Measurements from ENCODE around the gene HID1. TPM values are rescaled to one million over a fixed set of nuclear protein-coding genes. Genes with fewer than 3 reads are reported as not detected.

HID1 gene
- polyA plus RNA-seq, 3 donors = 15.3 to 16.9 (median 16.6) TPM

DNA sequence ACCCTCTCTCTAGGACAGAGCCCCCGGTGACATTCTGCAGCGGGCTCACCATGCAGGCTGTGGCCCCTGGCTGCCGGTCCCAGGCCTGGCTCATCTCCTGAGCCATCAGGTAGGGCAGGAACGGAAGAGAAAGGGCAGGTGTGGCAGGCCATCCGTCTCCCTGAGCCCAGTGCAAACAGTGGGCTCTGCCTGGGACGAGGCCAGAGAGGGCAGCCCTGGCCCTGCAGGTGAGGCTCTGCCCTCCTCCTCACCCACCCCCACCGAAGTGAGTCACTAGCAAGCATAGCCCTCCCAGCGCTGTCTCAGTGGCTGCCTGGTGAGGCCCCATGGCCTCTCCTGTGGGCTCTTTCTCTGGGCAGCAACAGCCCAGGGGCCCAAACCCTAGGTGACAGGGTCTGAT, 22.4 kb downstream of the HID1 start:
- no peak for DNase-seq

DNA sequence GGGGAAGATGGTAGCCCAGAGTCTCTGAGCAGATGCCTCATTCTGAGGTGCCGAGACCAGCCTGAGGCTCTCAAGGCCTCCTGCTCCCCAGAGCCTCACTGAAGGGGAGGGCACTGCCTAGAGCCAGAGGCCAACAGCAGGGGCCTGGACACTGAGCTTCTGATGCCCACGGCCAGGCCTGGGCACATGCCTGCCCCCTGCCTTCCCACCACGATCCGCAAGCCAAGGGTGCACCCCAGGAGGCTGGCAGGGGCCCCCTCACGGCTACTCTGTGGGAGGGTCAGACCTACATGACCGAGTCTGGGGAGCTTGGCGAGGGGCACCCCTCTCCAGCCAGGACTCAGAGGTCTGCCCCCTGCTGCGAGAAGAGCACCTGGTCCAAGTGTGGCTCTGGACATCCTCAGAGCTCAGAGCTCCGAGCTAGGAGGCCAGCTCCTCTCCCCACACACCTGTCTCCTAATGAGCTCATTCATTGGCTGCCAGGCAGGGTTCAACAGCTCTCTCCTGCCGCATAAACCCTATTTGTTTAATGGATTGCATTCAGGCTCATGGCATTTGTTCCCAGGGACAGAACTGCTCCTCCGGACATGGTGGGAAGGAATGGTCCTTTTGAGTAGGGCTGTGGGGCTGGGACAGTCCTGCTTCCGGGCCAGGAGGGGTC, 23.0 kb downstream of the HID1 start:
- no peak for DNase-seq

DNA sequence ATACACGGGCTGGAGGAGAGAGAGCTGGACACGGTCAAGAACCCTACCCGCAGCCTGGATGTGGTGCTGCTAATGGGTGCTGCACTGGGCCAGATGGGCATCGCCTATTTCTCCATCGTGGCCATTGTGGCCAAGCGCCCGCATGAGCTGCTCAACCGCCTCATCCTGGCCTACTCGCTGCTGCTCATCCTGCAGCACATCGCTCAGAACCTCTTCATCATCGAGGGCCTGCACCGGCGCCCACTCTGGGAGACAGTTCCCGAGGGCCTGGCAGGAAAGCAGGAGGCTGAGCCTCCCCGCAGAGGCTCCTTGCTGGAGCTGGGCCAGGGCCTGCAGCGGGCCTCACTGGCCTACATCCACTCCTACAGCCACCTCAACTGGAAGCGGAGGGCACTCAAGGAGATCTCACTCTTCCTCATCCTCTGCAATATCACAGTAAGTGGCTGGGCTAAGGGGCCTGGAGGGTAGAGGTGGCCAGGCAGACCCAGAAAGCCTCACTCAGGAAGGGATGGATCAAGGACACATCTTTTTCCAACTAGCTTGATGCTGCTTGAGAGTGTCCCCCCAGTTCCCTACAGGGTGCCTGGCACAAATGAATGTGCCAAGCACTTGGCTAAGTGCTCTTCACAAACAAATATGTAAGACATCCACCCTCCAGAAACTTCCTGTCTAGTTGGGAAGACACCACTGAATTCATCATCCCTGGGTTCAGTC, 25.4 kb downstream of the HID1 start:
- DNase-seq = no peak

DNA sequence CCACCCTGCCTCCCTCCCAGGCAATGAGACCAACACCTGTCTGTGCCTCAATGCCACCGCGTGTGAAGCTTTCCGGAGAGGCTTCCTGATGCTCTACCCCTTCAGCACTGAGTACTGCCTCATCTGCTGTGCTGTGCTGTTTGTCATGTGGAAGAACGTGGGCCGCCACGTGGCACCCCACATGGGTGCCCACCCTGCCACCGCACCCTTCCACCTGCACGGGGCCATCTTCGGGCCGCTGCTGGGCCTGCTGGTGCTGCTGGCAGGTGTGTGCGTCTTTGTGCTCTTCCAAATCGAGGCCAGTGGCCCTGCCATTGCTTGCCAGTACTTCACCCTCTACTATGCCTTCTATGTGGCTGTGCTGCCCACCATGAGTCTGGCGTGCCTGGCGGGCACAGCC, 25.9 kb downstream of the HID1 start:
- DNase-seq = no peak

DNA sequence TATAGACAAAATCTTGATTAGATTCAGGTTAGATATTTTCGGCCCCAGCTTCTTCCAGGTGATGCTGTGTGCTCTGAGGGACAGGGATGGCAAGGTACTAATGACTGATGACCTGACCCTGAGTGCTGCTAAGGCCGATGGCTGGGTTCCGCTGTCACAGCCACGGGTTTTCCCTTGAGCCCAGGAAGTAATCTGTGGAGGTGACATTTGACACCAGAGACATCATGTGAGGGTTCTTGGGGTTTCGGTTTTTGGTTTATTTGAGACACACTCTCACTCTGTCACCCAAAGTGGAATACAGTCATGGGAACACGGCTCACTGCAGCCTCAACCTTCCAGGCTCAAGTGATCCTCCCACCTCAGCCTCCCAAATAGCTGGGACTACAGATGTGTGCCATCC, 27.0 kb downstream of the HID1 start:
- no peak for DNase-seq

DNA sequence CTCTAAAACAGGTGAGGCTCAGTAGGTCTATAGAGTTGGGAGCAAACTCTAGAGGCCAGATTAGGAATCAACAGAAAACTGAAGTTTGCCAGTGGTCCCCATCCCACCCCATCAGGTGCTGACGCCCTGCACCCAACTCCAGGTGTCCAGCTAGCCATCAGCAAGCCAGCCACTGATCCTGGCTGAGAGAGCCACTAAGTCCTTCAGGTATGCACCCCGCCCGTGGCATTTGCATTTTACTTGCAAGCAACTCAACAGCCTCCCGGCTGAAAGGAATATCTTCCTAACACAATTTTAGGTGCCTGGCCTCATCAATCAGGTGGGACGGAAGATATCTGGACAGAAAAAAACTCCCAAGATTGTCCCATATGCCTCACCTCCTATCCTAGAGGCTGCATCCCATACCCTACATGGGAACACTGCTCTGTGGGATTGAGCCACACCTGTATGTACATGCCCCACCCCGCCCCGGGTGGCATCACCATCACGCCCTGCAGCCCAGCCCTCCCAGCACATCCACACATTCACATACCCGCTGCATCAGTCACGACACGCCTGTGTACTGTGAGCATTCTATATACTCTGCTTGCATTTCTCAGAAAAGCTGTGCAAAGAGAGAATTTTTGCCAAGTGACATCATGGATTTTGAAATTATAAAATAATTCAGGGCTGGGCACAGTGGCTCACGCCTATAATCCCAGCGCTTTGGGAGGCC, 28.6 kb downstream of the HID1 start:
- DNase-seq = no peak

DNA sequence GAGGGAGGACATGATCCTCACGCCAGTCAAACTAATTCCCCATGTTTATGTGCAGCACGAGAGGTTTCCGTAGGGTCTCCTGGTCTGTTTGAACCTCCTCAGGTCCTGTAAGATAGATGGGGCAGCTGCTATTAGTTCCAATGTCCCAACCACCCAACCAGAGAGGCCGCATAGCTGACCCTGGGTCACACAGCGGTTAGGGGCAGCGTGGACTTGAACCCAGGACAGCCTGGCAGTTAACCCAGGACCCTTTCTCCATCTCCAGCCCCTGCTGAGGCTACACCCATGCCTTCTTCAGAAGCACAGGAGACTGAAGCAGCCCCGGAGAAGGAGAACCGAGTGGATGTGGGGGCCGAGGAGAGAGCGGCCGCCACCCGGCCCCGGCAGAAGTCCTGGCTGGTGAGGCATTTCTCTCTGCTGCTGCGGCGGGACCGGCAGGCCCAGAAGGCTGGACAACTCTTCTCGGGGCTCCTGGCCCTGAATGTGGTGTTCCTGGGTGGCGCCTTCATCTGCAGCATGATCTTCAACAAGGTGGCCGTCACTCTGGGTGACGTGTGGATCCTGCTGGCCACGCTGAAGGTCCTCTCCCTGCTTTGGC, 31.3 kb downstream of the HID1 start:
- no peak for DNase-seq

DNA sequence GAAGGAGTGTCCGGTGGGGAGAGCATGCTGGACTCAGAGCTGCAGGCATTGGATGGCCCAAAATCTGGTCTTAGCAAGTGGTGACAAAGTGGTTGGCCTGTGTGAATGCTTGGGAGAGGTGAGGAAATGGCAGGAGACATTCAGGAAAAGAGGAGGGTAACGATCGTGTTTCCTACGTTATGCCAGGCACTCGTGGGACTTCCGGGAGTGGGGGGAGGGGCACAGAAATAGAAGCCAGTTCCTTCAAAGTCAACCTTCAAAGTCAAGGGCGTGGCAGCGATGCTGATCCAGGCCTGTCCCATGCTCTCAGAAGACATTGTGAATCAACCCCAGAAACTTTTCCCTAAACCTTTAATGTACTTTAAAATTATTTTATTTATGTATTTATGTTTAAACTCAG, 33.0 kb downstream of the HID1 start:
- DNase-seq = no peak

DNA sequence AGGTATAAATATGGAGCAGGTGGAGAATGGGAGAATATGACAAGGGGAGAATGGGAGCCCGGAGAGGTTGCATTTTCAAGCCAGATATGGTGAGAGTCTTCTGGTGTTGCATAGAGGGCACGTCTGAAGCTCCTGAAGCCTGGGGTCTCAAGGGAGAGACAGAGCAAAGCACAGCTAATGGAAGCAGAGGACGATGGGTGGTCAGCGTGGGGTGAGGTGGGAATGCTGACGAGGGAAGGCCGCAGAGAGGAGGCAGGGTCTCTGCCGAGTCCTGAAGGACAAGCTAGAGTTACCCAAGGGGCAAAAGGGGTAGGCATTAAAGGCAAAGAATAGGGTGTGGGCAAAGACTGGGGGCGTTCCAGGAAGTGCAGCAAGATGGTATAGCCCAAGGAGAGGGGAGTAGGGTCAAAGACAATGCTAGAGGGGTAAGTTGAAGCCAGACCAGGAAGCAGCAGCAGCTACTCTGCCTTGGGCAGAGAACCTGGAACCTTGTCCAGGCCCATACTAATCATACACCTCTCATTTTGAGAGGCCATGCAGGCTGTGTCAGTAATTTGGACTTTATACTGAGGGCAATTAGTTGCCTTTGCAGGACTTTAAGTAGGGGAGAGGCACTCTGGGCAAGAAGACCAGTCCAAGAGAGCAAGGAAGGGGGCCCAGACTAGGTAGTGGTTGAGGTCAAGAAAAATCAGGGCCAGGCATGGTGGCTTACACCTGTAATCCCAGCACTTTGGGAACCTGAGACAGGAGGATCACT, 34.2 kb downstream of the HID1 start:
- DNase-seq = no peak

DNA sequence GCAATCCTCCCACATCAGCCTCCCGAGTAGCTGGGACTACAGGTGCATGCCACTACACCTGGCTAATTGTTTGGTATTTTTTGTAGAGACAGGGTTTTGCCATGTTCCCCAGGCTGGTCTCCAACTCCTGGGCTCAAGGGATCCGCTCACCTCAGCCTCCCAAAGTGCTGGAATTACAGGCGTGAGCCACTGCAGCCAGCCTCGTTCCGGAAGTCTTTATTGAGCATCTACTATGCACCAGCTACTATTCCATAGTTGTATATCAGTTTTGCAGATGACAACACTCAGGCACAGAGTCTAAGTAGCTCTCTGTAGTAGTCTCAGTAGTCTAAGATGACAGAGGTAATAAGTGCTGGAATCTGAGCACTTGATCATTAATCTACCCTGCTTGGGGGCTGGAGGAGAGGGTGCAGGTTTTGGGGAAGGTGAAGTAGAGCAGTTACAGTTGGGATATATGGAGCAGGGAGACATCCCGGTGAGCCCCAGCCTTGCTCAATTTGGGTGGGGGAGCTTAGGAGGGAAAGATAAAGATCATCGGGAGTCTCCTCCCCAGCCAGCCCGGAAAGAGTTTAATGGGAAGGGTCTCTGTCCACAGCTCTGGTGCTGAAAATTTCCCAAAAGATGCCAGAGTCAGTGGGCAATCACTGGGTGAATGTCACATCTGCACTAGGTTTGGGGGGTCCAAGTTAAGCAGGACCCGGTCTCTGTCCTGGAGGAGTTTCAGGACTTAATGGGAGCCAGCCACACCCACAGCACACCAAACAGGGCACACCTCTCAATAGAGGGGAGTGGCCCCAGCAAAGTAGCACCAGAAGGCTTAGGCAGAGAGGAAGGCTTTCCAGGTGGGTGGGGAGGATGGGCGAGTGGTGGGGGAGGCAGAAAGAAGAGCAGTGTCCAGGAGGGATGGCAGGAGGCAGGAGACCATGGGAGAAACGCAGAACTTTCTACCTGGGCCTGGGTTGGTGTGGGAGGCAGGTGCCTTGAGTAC, 35.2 kb downstream of the HID1 start:
- DNase-seq = no peak

DNA sequence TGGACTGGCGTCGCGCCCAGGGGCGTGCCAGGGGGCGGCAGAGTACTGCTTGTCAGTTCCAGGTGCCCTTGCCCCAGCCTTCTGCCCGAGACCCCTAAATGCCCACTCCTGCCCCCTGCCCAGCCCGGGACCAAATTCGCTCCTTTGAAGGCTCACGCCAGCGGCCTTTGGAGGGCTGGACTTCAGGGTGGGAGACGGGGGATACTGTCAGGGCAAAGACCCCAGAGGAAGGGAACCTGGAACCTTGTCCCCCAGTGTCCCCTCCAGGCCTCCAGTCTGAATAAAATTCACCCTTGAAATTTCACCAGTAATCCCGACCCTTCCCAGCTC, 36.1 kb downstream of the HID1 start:
- DNase-seq = no peak

DNA sequence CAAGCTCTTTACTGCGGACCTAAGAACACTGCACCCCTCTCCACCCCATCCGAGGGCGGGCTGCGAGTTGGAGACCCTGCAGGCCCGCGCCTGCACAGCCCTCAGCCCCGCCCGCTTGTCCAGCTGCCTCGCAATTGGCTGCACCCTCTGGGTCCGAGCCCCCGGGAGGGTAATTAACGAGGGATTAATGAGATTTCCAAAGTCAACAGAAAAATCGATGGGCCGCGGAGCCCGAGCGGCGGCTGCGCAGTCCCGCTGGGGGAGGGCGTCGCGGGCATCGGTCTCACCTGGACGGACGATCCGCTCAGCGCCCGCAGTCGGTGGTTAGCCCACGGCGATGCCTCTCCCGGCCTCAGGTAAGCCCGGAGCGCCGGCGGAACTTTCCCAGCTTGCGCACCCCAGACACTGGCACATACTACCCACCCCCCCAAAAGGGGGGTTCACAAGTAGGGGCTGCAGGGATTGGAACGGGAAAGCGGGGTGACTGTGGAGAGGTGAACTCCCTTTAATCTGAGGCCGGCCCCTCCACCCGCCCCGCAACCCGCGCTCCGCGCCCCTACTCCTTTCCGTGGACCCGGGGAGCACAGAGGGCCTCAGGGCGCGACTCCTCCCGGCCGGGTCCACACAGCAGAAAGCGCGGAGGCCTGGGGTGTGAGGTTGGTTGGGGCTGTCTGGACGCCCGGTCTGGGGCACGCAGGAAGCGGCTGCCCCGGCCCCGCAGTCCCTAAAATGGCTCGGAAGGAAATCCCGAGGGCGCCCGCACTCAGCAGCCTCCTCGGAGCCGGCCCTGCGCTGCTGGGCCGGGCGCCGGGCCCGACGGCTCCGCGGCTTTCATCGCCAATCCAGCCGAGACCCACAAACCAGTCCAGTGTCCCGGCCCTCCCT, 36.7 kb downstream of the HID1 start, which contains the start of gene OTOP3:
Gene OTOP3, plus strand, starts transcription at position 314 of the 885 bp plus-strand sequence. Its CDS starts 24 bp downstream, at position 338.
- DNase-seq = no peak

DNA sequence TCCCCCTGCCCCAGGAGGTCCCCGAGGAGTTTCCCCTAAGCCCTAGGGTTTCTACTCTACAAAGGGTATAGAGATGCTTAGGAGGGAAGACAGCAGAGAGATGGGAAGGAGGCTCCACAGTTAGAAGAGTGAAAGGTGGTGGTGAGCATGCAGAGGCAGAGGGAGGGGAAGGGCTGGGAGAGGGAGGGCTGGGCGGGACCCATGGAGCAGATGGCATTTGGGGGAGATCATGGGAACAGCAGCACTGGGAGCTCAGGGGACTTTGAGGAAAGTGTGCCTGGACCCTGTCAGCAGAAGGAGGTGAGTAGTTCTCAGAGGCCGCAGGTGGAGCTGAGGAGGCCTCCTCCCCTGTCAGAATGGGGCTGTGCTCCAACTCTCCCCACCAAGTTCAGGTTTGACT, 37.5 kb downstream of the HID1 start:
- no peak for DNase-seq

DNA sequence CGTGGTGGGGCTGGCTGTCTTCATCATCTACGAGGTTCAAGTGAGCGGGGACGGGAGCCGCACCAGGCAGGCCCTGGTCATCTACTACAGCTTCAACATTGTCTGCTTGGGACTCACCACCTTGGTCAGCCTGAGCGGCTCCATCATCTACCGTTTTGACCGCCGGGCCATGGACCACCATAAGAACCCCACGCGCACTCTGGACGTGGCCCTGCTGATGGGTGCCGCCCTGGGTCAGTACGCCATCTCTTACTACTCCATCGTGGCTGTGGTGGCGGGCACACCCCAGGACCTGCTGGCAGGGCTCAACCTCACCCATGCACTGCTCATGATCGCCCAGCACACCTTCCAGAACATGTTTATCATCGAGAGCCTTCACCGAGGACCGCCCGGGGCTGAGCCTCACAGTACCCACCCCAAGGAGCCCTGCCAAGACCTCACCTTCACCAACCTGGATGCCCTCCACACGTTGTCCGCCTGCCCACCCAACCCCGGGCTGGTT, 42.0 kb downstream of the HID1 start:
- DNase-seq = no peak

DNA sequence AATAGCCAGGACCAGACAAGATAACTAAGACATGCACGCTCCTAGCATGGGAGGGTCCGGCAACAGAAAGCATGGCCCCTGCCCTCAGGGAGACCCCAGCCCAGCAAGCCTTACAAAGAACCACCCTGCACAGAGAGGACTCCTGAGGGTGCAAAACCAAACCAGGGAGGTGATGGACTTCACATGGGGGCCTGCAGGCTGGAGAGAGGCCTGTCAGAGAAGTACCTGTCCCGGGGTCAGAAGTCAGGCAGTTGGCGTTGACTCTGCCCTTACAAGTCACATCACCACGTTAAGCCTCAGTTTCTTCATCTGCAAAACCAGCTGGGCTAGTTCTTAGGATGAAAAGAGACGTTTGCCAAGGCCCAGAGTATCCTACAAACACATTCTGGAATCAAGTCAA, 43.8 kb downstream of the HID1 start:
- no peak for DNase-seq

DNA sequence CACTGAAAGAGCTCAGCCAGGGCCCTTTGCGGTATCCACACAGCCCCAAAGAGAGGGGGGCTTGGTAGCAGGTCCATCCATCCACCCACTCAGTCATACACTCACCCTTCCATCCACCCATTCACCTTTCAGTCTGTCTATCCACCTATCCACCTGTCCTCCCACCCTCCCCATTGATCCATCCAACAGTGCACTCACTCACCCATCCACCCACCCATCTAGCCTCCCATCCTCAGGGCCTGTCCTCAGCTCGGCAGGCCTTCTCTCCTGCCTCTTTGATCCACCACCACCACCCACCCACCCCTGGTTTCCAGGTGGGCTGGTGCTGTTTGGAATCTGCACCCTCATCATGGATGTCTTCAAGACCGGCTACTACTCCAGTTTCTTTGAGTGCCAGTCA, 47.3 kb downstream of the HID1 start:
- no peak for DNase-seq

DNA sequence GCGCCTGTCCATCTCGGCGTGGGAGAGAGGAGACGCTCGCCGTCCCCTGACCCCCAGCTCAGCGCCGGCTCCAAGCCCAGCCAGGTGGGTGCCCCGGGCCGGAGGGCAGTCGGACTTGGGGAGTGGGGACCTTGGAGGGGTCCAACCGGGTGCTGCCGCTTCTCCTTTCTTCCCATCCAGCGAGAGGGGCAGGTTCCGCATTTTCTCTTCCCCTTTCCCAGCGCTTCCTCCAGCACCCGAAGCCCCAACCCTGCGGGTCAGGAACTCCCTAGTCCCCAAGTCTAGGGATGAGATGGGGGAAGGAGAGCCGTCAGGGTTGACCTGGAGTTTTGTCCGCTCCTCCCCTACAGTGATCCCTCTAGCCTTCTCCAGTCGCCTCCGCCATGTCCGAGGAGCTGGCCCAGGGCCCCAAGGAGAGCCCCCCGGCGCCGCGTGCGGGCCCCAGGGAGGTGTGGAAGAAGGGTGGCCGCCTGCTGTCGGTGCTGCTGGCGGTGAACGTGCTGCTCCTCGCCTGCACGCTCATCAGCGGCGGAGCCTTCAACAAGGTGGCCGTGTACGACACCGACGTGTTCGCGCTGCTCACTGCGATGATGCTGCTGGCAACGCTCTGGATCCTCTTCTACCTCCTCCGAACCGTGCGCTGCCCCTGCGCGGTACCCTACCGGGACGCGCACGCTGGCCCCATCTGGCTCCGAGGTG, 48.2 kb downstream of the HID1 start, which contains the start of gene OTOP2:
Gene OTOP2, plus strand, starts transcription at position 24 of the 699 bp plus-strand sequence. Its CDS starts 360 bp downstream, at position 384.
- no peak for DNase-seq

DNA sequence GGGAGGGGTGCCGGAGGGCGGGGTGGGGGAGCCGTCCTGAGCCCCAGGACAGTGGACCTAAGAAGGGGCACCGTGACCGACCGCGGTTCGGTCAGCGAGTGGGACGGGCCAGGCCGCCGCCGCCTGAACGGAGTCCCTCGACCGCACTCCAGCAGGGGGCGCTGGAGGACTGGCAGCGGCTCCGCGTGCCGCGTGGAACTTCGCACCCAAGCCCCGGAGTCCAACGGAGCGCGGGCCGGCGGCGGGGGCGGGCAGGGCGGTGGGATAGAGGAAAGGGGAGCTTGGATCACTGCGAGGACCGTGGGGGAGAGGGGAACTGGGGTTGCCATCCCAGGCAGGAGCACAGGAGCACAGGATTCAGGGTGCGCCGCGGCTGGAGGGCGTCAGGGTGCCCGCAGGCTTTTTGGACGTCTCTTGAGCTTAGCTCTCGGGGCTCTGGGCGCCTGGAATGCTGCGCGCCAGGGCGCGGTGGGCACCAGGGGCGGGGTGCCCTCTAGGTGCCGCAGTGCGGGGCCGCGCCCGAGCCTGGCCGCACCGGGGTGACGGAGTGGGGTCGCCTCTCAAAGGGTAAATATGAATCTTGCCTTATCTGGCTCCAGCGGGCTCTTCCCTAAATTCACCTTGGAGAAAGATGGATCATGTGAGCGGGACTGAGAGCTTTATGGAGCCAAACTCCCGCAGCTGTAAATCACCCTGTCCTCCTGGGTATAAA, 48.9 kb downstream of the HID1 start:
- DNase-seq = no peak
